ENCODE data around the gene WASF2. TPM values are rescaled to one million over a fixed set of nuclear protein-coding genes. Genes with fewer than 3 reads are reported as not detected.
A peak's percentile ranks its signal among the peaks of the same experiment; 100 is the strongest.

The WASF2 gene
- total and polyA plus RNA-seq, 2 of the 8 experiments (the other 6 are each of a cell fraction or from before 2014, with no cell fraction given): 32.1 to 86.6 TPM

GRCh38 chr1:27489501-27489972, 430 bp downstream of the WASF2 start:
- Histone ChIP-seq H2AK5ac (ENCODE audit: low read depth, low read length) (peak overlapping the region; percentile 75; the same call in 1 of the 2 replicates), H3K4me1 (replicated peaks in 1 of 4; ENCODE audit: control insufficient read depth in 3 of 4, insufficient read depth in 4 of 4, low read length in 3 of 4) (peaks cover 0 to 15% (median 6%) of the 10 kb centered on the region in 4 experiments; a peak in 4 of 7 replicates), H3K79me2 (ENCODE audit: control insufficient read depth in 1 of 2, insufficient read depth in 2 of 2, low read length in 2 of 2) (peaks cover 0 to 44% of the 10 kb centered on the region in 2 experiments), H2BK20ac (ENCODE audit: low read length) (no peak overlapping the region), H3K14ac (ENCODE audit: insufficient read length) (no peak overlapping the region), H4K20me1 (replicated peaks in 1 of 2; ENCODE audit: control insufficient read depth in 1 of 2, insufficient read depth in 2 of 2, low read length in 2 of 2) (no peaks in the 10 kb centered on the region), H3K9me3 (ENCODE audit: insufficient read depth in 2 of 2, low read depth in 1 of 2, low read length in 1 of 2) (no peaks in the 10 kb centered on the region), H3K23me2 (ENCODE audit: low read depth, low read length) (peaks cover 5% of the 10 kb centered on the region), H3K56ac (replicated peaks; ENCODE audit: insufficient read length, low read depth, low read length) (peak overlapping the region; percentile 70), H4K5ac (ENCODE audit: insufficient read length, low read depth, low read length) (peak overlapping the region; percentile 28), H2BK5ac (ENCODE audit: low read depth, low read length) (no peak overlapping the region; the same call in 1 of the 2 replicates), H2AFZ (ENCODE audit: low read length) (no peak overlapping the region), H3K36me3 (ENCODE audit: control insufficient read depth in 2 of 4, insufficient read depth in 4 of 4, low read length in 3 of 4) (no peaks in the 10 kb centered on the region), H3K9ac (replicated peaks in 1 of 4; ENCODE audit: extremely low read depth in 1 of 4, low read depth in 3 of 4, low read length in 3 of 4) (peak overlapping the region; percentile 82 to 93 (median 91)), H2BK120ac (replicated peaks; ENCODE audit: low read depth, low read length) (no peak overlapping the region), H3K4me2 (ENCODE audit: insufficient read depth in 1 of 2, low read depth in 2 of 2, low read length in 2 of 2) (peak overlapping the region; percentile 84 to 87), H3K23ac (ENCODE audit: insufficient read length) (no peak overlapping the region), H3K18ac (ENCODE audit: extremely low read depth, low read length) (peak overlapping the region; percentile 87), H3K27ac (ENCODE audit: low read depth, low read length) (peak overlapping the region; percentile 68; the same call in 1 of the 2 replicates), H3K27me3 (replicated peaks in 1 of 4; ENCODE audit: control insufficient read depth in 3 of 4, extremely low read depth in 1 of 4, insufficient read depth in 3 of 4, low read length in 3 of 4) (no peaks in the 10 kb centered on the region), H4K91ac (replicated peaks; ENCODE audit: insufficient read length, low read length) (peak overlapping the region; percentile 57), H3K4me3 (ENCODE audit: extremely low read depth in 1 of 4, insufficient read depth in 2 of 4, low read depth in 3 of 4, low read length in 4 of 4) (peak overlapping the region; percentile 85 to 99 (median 88)), H3K79me1 (ENCODE audit: low read depth, low read length) (peaks cover 4% of the 10 kb centered on the region; the same call in 1 of the 2 replicates), H4K8ac (ENCODE audit: extremely low read depth, insufficient read depth, low read length) (peak overlapping the region; percentile 94), H2BK12ac (ENCODE audit: low read depth, low read length) (peak overlapping the region; percentile 80), H3K4ac (replicated peaks; ENCODE audit: insufficient read length, low read depth, low read length) (peak overlapping the region; percentile 95), H2BK15ac (ENCODE audit: low read length) (0 out of 2 replicates have a peak overlapping the region, but pooled peaks have one; percentile 72)
- ChIA-PET CTCF (ENCODE audit: partially characterized antibody) (interaction anchor here (1.0 to 1.9 kb wide), 7 partner anchors 22 to 74 kb away, joined by 3 to 5 read pairs (median 4); no protein-coding TSS in a partner anchor), POLR2A (ENCODE audit: partially characterized antibody) (interaction anchor here (0.6 to 2.0 kb wide), 12 partner anchors 9 to 125 kb away, joined by 3 to 6 read pairs (median 4); no protein-coding TSS in a partner anchor)
- WGBS, 2 experiments (ENCODE audit: extremely low coverage in 1 of 2, insufficient coverage in 1 of 2, insufficient read length in 1 of 2, insufficient replicate concordance in 2 of 2, low coverage in 1 of 2, low lambda C conversion rate in 2 of 2, missing lambda C conversion rate in 1 of 2): 7% methylated on average over 26 of the region's 26 CpGs; no CpG with 5 or more reads in 1 of the 2 experiments
- TF ChIP-seq EGR1 (IDR thresholded peaks at IDR 0.05; ENCODE audit: borderline replicate concordance, low read depth, low read length) (no peak), RBBP5 (IDR thresholded peaks at IDR 0.05; ENCODE audit: borderline replicate concordance, low read depth, low read length) (peak; percentile 63; the same call in 1 of the 2 replicates), ZNF274 (IDR thresholded peaks at IDR 0.05; ENCODE audit: borderline replicate concordance, extremely low read depth, low read length) (no peak), HDAC2 (IDR thresholded peaks at IDR 0.05; ENCODE audit: borderline replicate concordance in 1 of 2, low read depth in 2 of 2, low read length in 2 of 2) (peak in 1 of 2 experiments; percentile 29; a peak in 1 of 4 replicates), KDM1A (IDR thresholded peaks at IDR 0.05; ENCODE audit: borderline replicate concordance, low read length) (peak; percentile 52; the same call in 1 of the 2 replicates), SRF (IDR thresholded peaks at IDR 0.05; ENCODE audit: low read depth, low read length) (no peak)
- DNase-seq (ENCODE audit: low read depth in 1 of 2, low spot score in 2 of 2) (no peak), FAIRE-seq (no peak)

Measured in H1 (cell line).